RWPE2 (cell line): ENCODE results near the gene PER2.
"Not testable (repeated sequence)": the region's sequence is repeated elsewhere in the genome, so short reads cannot be mapped to it uniquely, and the experiment has no call there.

ENCODE experiments used
- ATAC-seq: fragments of 200-7000 bp; cut with Tn5 transposase; 3 replicates; pipeline ENCODE4 v1.9.1; 2021; ENCODE audit warnings: low read depth
- DNase-seq: peaks from one replicate; pipeline ENCODE4 v3.0.0-alpha.2; 2020; ENCODE audit warnings: low spot score
- H3K27ac ChIP-seq: fragments of 450-650 bp; 2 replicates; pipeline ENCODE4 v1.5.1; 2017; ENCODE audit warnings: mild to moderate bottlenecking; ENCODE audit not compliant: poor library complexity, severe bottlenecking
- H3K27me3 ChIP-seq: fragments of 250-450 bp; sonication (Bioruptor Pico); 2 replicates; pipeline ENCODE4 v1.5.1; 2021; ENCODE audit warnings: mild to moderate bottlenecking, moderate library complexity; ENCODE audit not compliant: insufficient read depth, poor library complexity, severe bottlenecking
- H3K36me3 ChIP-seq: fragments of 250-450 bp; sonication (Bioruptor Pico); 2 replicates; pipeline ENCODE4 v1.5.1; 2020; ENCODE audit warnings: low read depth, mild to moderate bottlenecking, moderate library complexity
- H3K4me1 ChIP-seq: fragments of 250-450 bp; sonication (Bioruptor Pico); 2 replicates; pipeline ENCODE4 v1.5.1; 2021; ENCODE audit warnings: mild to moderate bottlenecking, moderate library complexity; ENCODE audit not compliant: insufficient read depth, poor library complexity, severe bottlenecking
- H3K4me3 ChIP-seq: fragments of 250-450 bp; sonication (Bioruptor Pico); 2 replicates; pipeline ENCODE4 v1.5.1; 2021; ENCODE audit warnings: mild to moderate bottlenecking, moderate library complexity; ENCODE audit not compliant: severe bottlenecking
- H3K9me3 ChIP-seq: fragments of 250-450 bp; sonication (Bioruptor Pico); 2 replicates; pipeline ENCODE4 v1.5.1; 2021; ENCODE audit warnings: mild to moderate bottlenecking, moderate library complexity; ENCODE audit not compliant: severe bottlenecking
- CTCF ChIP-seq: fragments of 450-650 bp; IDR thresholded peaks from one replicate; pipeline ENCODE4 v1.5.1; 2017; ENCODE audit warnings: mild to moderate bottlenecking, moderate library complexity; ENCODE audit not compliant: poor library complexity, severe bottlenecking

PER2 gene

DNA sequence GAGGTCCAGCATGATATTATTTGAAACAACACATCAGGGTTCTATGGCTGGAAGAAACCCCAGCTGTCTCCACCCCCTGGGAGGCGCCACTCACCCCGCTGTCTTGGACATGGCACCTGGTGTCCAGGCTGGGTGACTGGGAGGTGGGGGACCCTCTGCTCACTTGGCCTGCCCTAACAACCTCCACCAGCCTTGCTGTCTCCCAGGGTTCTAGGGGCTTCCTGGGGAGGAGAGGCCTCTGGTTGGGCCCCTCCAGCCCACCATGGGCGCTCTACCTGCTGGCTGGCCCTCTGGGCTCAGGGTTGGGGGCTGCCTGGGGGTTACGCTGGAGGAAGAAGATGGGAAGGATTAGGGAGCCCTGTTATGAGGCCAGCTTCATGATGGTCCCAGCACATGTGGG is 16.3 kb downstream of the PER2 start:
- Histone ChIP-seq H3K4me3 (no peak overlapping the region), H3K27me3 (no peaks in the 10 kb centered on the region), H3K4me1 (peaks cover 12% of the 10 kb centered on the region), H3K9me3 (no peaks in the 10 kb centered on the region), H3K27ac (no peak overlapping the region), H3K36me3 (peaks cover 71% of the 10 kb centered on the region)
- no peak for DNase-seq
- ATAC-seq: no peak
- TF ChIP-seq CTCF: no peak

- not testable (repeated sequence) for H3K9me3 ChIP-seq, H3K27ac ChIP-seq, H3K4me3 ChIP-seq, H3K27me3 ChIP-seq, ATAC-seq, DNase-seq
- Histone ChIP-seq H3K4me1 (peaks cover 17% of the 10 kb centered on the region), H3K36me3 (peaks cover 68% of the 10 kb centered on the region)
Measured at GRCh38 chr2:238271686-238272085, 16.7 kb downstream of the PER2 start.

GRCh38 chr2:238271061-238271554 is 17.3 kb downstream of the PER2 start:
- ATAC-seq: no peak
- H3K4me1 ChIP-seq: peaks cover 22% of the 10 kb centered on the region
- peaks cover 68% of the 10 kb centered on the region for H3K36me3 ChIP-seq
- no peaks in the 10 kb centered on the region for H3K27me3 ChIP-seq
- H3K9me3 ChIP-seq: no peaks in the 10 kb centered on the region
- H3K27ac ChIP-seq: no peak overlapping the region
- H3K4me3 ChIP-seq: no peak overlapping the region
- no peak for DNase-seq
- TF ChIP-seq CTCF: no peak

GRCh38 chr2:238270606-238271005 is 17.8 kb downstream of the PER2 start:
- peaks cover 70% of the 10 kb centered on the region for H3K36me3 ChIP-seq
- no peak overlapping the region for H3K27ac ChIP-seq
- no peak overlapping the region for H3K4me3 ChIP-seq
- peaks cover 22% of the 10 kb centered on the region for H3K4me1 ChIP-seq
- no peaks in the 10 kb centered on the region for H3K27me3 ChIP-seq
- TF ChIP-seq CTCF: no peak
- no peak for ATAC-seq
- H3K9me3 ChIP-seq: no peaks in the 10 kb centered on the region
- DNase-seq: no peak

GRCh38 chr2:238269741-238270140 is 18.7 kb downstream of the PER2 start:
- no peaks in the 10 kb centered on the region for H3K9me3 ChIP-seq
- H3K4me1 ChIP-seq: peaks cover 22% of the 10 kb centered on the region
- H3K27me3 ChIP-seq: no peaks in the 10 kb centered on the region
- ATAC-seq (no peak), DNase-seq (no peak)
- H3K27ac ChIP-seq: no peak overlapping the region
- no peak for TF ChIP-seq CTCF
- H3K36me3 ChIP-seq: peaks cover 71% of the 10 kb centered on the region
- H3K4me3 ChIP-seq: no peak overlapping the region
